ENCODE measurements around the gene OR11H7. TPM values are rescaled to one million over a fixed set of nuclear protein-coding genes. Genes with fewer than 3 reads are reported as not detected.
"Not testable (repeated sequence)": the region's sequence is repeated elsewhere in the genome, so short reads cannot be mapped to it uniquely, and the experiment has no call there.

OR11H7 gene
- polyA plus RNA-seq, 4 donors = 0.10 TPM; not detected in 3

- FAIRE-seq (no peak), DNase-seq (no peak)
- no peaks in the 10 kb centered on the region for H3K27me3 ChIP-seq (ENCODE audit: control insufficient read depth in 3 of 3, insufficient read depth in 3 of 3, low read length in 3 of 3)
- no peaks in the 10 kb centered on the region for H3K36me3 ChIP-seq (ENCODE audit: control insufficient read depth in 3 of 3, insufficient read depth in 2 of 3, low read depth in 1 of 3, low read length in 3 of 3)
- WGBS, 3 donors = 24 to 26% (median 26%) methylated on average over 2 of the region's 2 CpGs
- H3K9me3 ChIP-seq (ENCODE audit: control insufficient read depth in 2 of 2, insufficient read depth in 1 of 2, low read depth in 1 of 2, low read length in 1 of 2) = peaks cover 0 to 6% of the 10 kb centered on the region in 2 donors
- H3K27ac ChIP-seq (ENCODE audit: low read depth in 1 of 3, low read length in 2 of 3) = no peak overlapping the region
- no peak overlapping the region for H3K4me3 ChIP-seq (ENCODE audit: low read depth in 1 of 3, low read length in 3 of 3)
- no peaks in the 10 kb centered on the region for H3K4me1 ChIP-seq (ENCODE audit: control insufficient read depth in 3 of 3, insufficient read depth in 2 of 3, low read depth in 1 of 3, low read length in 2 of 3)
These were observed 32.9 kb upstream of the OR11H7 start for GRCh38 chr14:20195911-20196310.

DNA sequence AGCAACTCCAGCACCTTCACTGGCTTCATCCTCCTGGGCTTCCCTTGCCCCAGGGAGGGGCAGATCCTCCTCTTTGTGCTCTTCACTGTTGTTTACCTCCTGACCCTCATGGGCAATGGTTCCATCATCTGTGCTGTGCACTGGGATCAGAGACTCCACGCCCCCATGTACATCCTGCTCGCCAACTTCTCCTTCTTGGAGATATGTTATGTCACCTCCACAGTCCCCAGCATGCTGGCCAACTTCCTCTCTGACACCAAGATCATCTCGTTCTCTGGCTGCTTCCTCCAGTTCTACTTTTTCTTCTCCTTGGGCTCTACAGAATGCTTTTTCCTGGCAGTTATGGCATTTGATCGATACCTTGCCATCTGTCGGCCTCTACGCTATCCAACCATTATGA is 31.3 kb upstream of the OR11H7 start:
- 70 to 84% (median 71%) methylated on average over 5 to 6 of the region's 6 CpGs for WGBS, 3 donors
- DNase-seq = no peak
- Histone ChIP-seq H3K9me3 (ENCODE audit: control insufficient read depth in 2 of 2, insufficient read depth in 1 of 2, low read depth in 1 of 2, low read length in 1 of 2) (peaks cover 0 to 6% of the 10 kb centered on the region in 2 donors), H3K4me1 (ENCODE audit: control insufficient read depth in 3 of 3, insufficient read depth in 2 of 3, low read depth in 1 of 3, low read length in 2 of 3) (no peaks in the 10 kb centered on the region), H3K36me3 (ENCODE audit: control insufficient read depth in 3 of 3, insufficient read depth in 2 of 3, low read depth in 1 of 3, low read length in 3 of 3) (no peaks in the 10 kb centered on the region), H3K4me3 (ENCODE audit: low read depth in 1 of 3, low read length in 3 of 3) (no peak overlapping the region), H3K27me3 (ENCODE audit: control insufficient read depth in 3 of 3, insufficient read depth in 3 of 3, low read length in 3 of 3) (no peaks in the 10 kb centered on the region), H3K27ac (ENCODE audit: low read depth in 1 of 3, low read length in 2 of 3) (no peak overlapping the region)
- no peak for FAIRE-seq

GRCh38 chr14:20198991-20199390 is 29.8 kb upstream of the OR11H7 start:
- Histone ChIP-seq H3K27ac (ENCODE audit: low read depth in 1 of 3, low read length in 2 of 3) (no peak overlapping the region), H3K4me3 (ENCODE audit: low read depth in 1 of 3, low read length in 3 of 3) (no peak overlapping the region), H3K27me3 (ENCODE audit: control insufficient read depth in 3 of 3, insufficient read depth in 3 of 3, low read length in 3 of 3) (no peaks in the 10 kb centered on the region), H3K4me1 (ENCODE audit: control insufficient read depth in 3 of 3, insufficient read depth in 2 of 3, low read depth in 1 of 3, low read length in 2 of 3) (no peaks in the 10 kb centered on the region), H3K36me3 (ENCODE audit: control insufficient read depth in 3 of 3, insufficient read depth in 2 of 3, low read depth in 1 of 3, low read length in 3 of 3) (no peaks in the 10 kb centered on the region), H3K9me3 (ENCODE audit: control insufficient read depth in 2 of 2, insufficient read depth in 1 of 2, low read depth in 1 of 2, low read length in 1 of 2) (peaks cover 0 to 5% of the 10 kb centered on the region in 2 donors)
- DNase-seq (no peak), FAIRE-seq (no peak)
- WGBS, 3 donors = 60 to 68% (median 62%) methylated on average over 5 of the region's 5 CpGs

DNA sequence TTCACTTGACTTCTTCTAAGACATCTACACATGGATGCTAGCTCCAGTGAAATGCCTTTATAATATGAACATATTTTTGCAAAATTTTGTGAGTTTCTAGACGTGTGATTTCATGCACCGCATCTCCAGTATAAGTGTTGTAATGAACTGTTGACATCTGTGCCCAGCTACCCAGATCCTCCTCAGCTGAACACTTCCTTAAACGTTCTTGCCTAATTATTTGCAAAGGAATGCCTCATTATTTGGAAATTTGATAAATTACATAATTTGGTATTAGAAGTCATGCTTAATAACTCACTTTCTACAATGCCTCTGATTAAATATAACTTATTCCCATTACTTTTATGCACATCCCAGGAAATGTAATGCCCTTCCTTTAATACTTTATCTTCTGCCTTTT is 24.1 kb upstream of the OR11H7 start:
- no peak overlapping the region for H3K27ac ChIP-seq (ENCODE audit: low read depth in 1 of 3, low read length in 2 of 3)
- DNase-seq (no peak), FAIRE-seq (no peak)
- H3K4me1 ChIP-seq (ENCODE audit: control insufficient read depth in 3 of 3, insufficient read depth in 2 of 3, low read depth in 1 of 3, low read length in 2 of 3) = no peaks in the 10 kb centered on the region
- no peaks in the 10 kb centered on the region for H3K36me3 ChIP-seq (ENCODE audit: control insufficient read depth in 3 of 3, insufficient read depth in 2 of 3, low read depth in 1 of 3, low read length in 3 of 3)
- WGBS, 3 donors = 50 to 64% (median 57%) methylated on average over 3 of the region's 3 CpGs
- H3K27me3 ChIP-seq (ENCODE audit: control insufficient read depth in 3 of 3, insufficient read depth in 3 of 3, low read length in 3 of 3) = no peaks in the 10 kb centered on the region
- H3K4me3 ChIP-seq (ENCODE audit: low read depth in 1 of 3, low read length in 3 of 3) = no peak overlapping the region
- H3K9me3 ChIP-seq (ENCODE audit: control insufficient read depth in 2 of 2, insufficient read depth in 1 of 2, low read depth in 1 of 2, low read length in 1 of 2) = peaks cover 0 to 6% of the 10 kb centered on the region in 2 donors

- H3K27me3 ChIP-seq (ENCODE audit: control insufficient read depth in 3 of 3, insufficient read depth in 3 of 3, low read length in 3 of 3) = no peaks in the 10 kb centered on the region
- H3K36me3 ChIP-seq (ENCODE audit: control insufficient read depth in 3 of 3, insufficient read depth in 2 of 3, low read depth in 1 of 3, low read length in 3 of 3) = no peaks in the 10 kb centered on the region
- H3K27ac ChIP-seq (ENCODE audit: low read depth in 1 of 3, low read length in 2 of 3) = no peak overlapping the region
- FAIRE-seq = no peak
- no peak overlapping the region for H3K4me3 ChIP-seq (ENCODE audit: low read depth in 1 of 3, low read length in 3 of 3)
- 69 to 95% (median 91%) methylated on average over 2 of the region's 2 CpGs for WGBS, 3 donors
- no peak for DNase-seq
- peaks cover 0 to 5% of the 10 kb centered on the region in 2 donors for H3K9me3 ChIP-seq (ENCODE audit: control insufficient read depth in 2 of 2, insufficient read depth in 1 of 2, low read depth in 1 of 2, low read length in 1 of 2)
- no peaks in the 10 kb centered on the region for H3K4me1 ChIP-seq (ENCODE audit: control insufficient read depth in 3 of 3, insufficient read depth in 2 of 3, low read depth in 1 of 3, low read length in 2 of 3)
These were observed 19.2 kb upstream of the OR11H7 start for GRCh38 chr14:20209595-20209994.

- 76 to 100% (median 95%) methylated on average over 4 to 22 of the region's 28 CpGs for WGBS, 3 donors
- not testable (repeated sequence) for H3K36me3 ChIP-seq (ENCODE audit: control insufficient read depth in 3 of 3, insufficient read depth in 2 of 3, low read depth in 1 of 3, low read length in 3 of 3); H3K27me3 ChIP-seq (ENCODE audit: control insufficient read depth in 3 of 3, insufficient read depth in 3 of 3, low read length in 3 of 3); H3K9me3 ChIP-seq (ENCODE audit: control insufficient read depth in 2 of 2, insufficient read depth in 1 of 2, low read depth in 1 of 2, low read length in 1 of 2); DNase-seq; H3K4me3 ChIP-seq (ENCODE audit: low read depth in 1 of 3, low read length in 3 of 3); FAIRE-seq; H3K4me1 ChIP-seq (ENCODE audit: control insufficient read depth in 3 of 3, insufficient read depth in 2 of 3, low read depth in 1 of 3, low read length in 2 of 3); H3K27ac ChIP-seq (ENCODE audit: low read depth in 1 of 3, low read length in 2 of 3)
These were observed 16.4 kb upstream of the OR11H7 start for GRCh38 chr14:20212406-20212805.

GRCh38 chr14:20215196-20215595 is 13.6 kb upstream of the OR11H7 start:
- H3K4me3 ChIP-seq (ENCODE audit: low read depth in 1 of 3, low read length in 3 of 3) = no peak overlapping the region

DNA sequence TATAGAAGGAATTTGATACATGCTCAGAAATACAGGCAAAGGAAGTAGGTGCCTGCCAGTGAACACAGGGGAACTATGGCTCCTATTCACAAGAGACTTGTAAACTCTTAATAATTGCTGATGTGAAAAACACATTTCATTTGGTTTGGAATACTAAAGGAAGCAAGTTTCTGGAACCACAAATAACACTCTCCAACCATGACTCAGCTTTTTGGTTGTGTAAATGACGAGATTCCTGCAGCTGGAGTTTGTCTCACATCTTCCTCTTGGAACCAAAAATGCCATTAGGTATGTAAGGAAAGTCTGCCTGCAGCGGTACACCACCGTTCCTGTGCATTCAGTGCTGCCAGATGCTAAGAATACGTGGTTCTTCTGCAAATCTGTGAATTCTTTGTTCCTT is 9.7 kb upstream of the OR11H7 start:
- Histone ChIP-seq H3K4me3 (ENCODE audit: low read depth in 1 of 3, low read length in 3 of 3) (no peak overlapping the region), H3K27ac (ENCODE audit: low read depth in 1 of 3, low read length in 2 of 3) (no peak overlapping the region), H3K4me1 (ENCODE audit: control insufficient read depth in 3 of 3, insufficient read depth in 2 of 3, low read depth in 1 of 3, low read length in 2 of 3) (no peaks in the 10 kb centered on the region), H3K9me3 (ENCODE audit: control insufficient read depth in 2 of 2, insufficient read depth in 1 of 2, low read depth in 1 of 2, low read length in 1 of 2) (peaks cover 0 to 8% of the 10 kb centered on the region in 2 donors), H3K36me3 (ENCODE audit: control insufficient read depth in 3 of 3, insufficient read depth in 2 of 3, low read depth in 1 of 3, low read length in 3 of 3) (no peaks in the 10 kb centered on the region), H3K27me3 (ENCODE audit: control insufficient read depth in 3 of 3, insufficient read depth in 3 of 3, low read length in 3 of 3) (no peaks in the 10 kb centered on the region)
- WGBS, 3 donors = 44 to 46% (median 45%) methylated on average over 4 of the region's 4 CpGs
- no peak for FAIRE-seq
- no peak for DNase-seq

More at GRCh38 chr14:20215196-20215595, 13.6 kb upstream of the OR11H7 start:
- DNase-seq (no peak), FAIRE-seq (no peak)
- Histone ChIP-seq H3K9me3 (ENCODE audit: control insufficient read depth in 2 of 2, insufficient read depth in 1 of 2, low read depth in 1 of 2, low read length in 1 of 2) (peaks cover 0 to 6% of the 10 kb centered on the region in 2 donors), H3K27ac (ENCODE audit: low read depth in 1 of 3, low read length in 2 of 3) (no peak overlapping the region), H3K36me3 (ENCODE audit: control insufficient read depth in 3 of 3, insufficient read depth in 2 of 3, low read depth in 1 of 3, low read length in 3 of 3) (no peaks in the 10 kb centered on the region), H3K27me3 (ENCODE audit: control insufficient read depth in 3 of 3, insufficient read depth in 3 of 3, low read length in 3 of 3) (no peaks in the 10 kb centered on the region), H3K4me1 (ENCODE audit: control insufficient read depth in 3 of 3, insufficient read depth in 2 of 3, low read depth in 1 of 3, low read length in 2 of 3) (no peaks in the 10 kb centered on the region)
- WGBS, 3 donors = 52 to 87% (median 62%) methylated on average over 2 of the region's 2 CpGs

GRCh38 chr14:20223410-20223809 is 5.4 kb upstream of the OR11H7 start, which contains the start of gene OR11H6:
TSS of gene OR11H6 (plus strand) at chr14:20223710. CDS start at chr14:20223710, 0 bp downstream.
- DNase-seq (no peak), FAIRE-seq (no peak)
- Histone ChIP-seq H3K4me1 (ENCODE audit: control insufficient read depth in 3 of 3, insufficient read depth in 2 of 3, low read depth in 1 of 3, low read length in 2 of 3) (no peaks in the 10 kb centered on the region), H3K36me3 (ENCODE audit: control insufficient read depth in 3 of 3, insufficient read depth in 2 of 3, low read depth in 1 of 3, low read length in 3 of 3) (no peaks in the 10 kb centered on the region), H3K27me3 (ENCODE audit: control insufficient read depth in 3 of 3, insufficient read depth in 3 of 3, low read length in 3 of 3) (peaks cover 0 to 2% (median 0%) of the 10 kb centered on the region in 3 donors), H3K9me3 (ENCODE audit: control insufficient read depth in 2 of 2, insufficient read depth in 1 of 2, low read depth in 1 of 2, low read length in 1 of 2) (peaks cover 0 to 6% of the 10 kb centered on the region in 2 donors), H3K4me3 (ENCODE audit: low read depth in 1 of 3, low read length in 3 of 3) (no peak within 1 kb of the TSS), H3K27ac (ENCODE audit: low read depth in 1 of 3, low read length in 2 of 3) (no peak within 1 kb of the TSS)
- 26 to 37% (median 36%) methylated on average over 2 of the region's 2 CpGs for WGBS, 3 donors

Measured in small intestine (tissue), 7 donors.